ENCODE measurements around the gene CCM2. TPM values are rescaled to one million over a fixed set of nuclear protein-coding genes. Genes with fewer than 3 reads are reported as not detected.

CCM2 gene
- total and polyA plus RNA-seq, 7 donors: 33.3 to 110 (median 49.9) TPM

GRCh38 chr7:45080958-45081669, 81.1 kb downstream of the CCM2 start:
- TF ChIP-seq CTCF (IDR thresholded peaks at IDR 0.05): no peak
- Histone ChIP-seq H3K9me3 (no peaks in the 10 kb centered on the region), H3K36me3 (ENCODE audit: insufficient read depth in 1 of 2, low read depth in 1 of 2) (peaks cover 0 to 18% of the 10 kb centered on the region in 2 donors), H3K27me3 (ENCODE audit: insufficient read depth in 3 of 3, low read length in 2 of 3) (no peaks in the 10 kb centered on the region), H3K27ac (no peak overlapping the region), H3K4me3 (no peak overlapping the region), H3K4me1 (no peaks in the 10 kb centered on the region)
- intact Hi-C loops (cut with DNase I): no loop called here
- ATAC-seq (peak in 1 of 4 donors; percentile 15), DNase-seq (no peak)
- 82 to 91% (median 88%) methylated on average over 14 of the region's 14 CpGs for WGBS, 3 donors

GRCh38 chr7:45081670-45081974, 81.6 kb downstream of the CCM2 start:
- Histone ChIP-seq H3K4me3 (no peak overlapping the region), H3K27ac (no peak overlapping the region), H3K4me1 (no peaks in the 10 kb centered on the region), H3K9me3 (no peaks in the 10 kb centered on the region), H3K27me3 (ENCODE audit: insufficient read depth in 3 of 3, low read length in 2 of 3) (no peaks in the 10 kb centered on the region), H3K36me3 (ENCODE audit: insufficient read depth in 1 of 2, low read depth in 1 of 2) (peaks cover 0 to 13% of the 10 kb centered on the region in 2 donors)
- no peak for TF ChIP-seq CTCF (IDR thresholded peaks at IDR 0.05)
- ATAC-seq (no peak), DNase-seq (no peak)
- intact Hi-C loops (cut with DNase I): no loop called here
- 68 to 83% (median 80%) methylated on average over 5 to 9 of the region's 9 CpGs for WGBS, 3 donors

GRCh38 chr7:45082031-45082830, 82.2 kb downstream of the CCM2 start:
- Histone ChIP-seq H3K27me3 (ENCODE audit: insufficient read depth in 3 of 3, low read length in 2 of 3) (peaks cover 0 to 1% (median 0%) of the 10 kb centered on the region in 3 donors), H3K36me3 (ENCODE audit: insufficient read depth in 1 of 2, low read depth in 1 of 2) (peaks cover 0 to 8% of the 10 kb centered on the region in 2 donors), H3K9me3 (no peaks in the 10 kb centered on the region), H3K27ac (no peak overlapping the region), H3K4me3 (no peak overlapping the region), H3K4me1 (no peaks in the 10 kb centered on the region)
- DNase-seq: peak in 1 of 2 donors; percentile 50
- WGBS, 3 donors: 58 to 64% (median 59%) methylated on average over 17 to 18 of the region's 18 CpGs
- intact Hi-C loops (cut with DNase I): no loop called here
- ATAC-seq: peak; percentile 14 to 49 (median 18)
- TF ChIP-seq CTCF (IDR thresholded peaks at IDR 0.05): no peak

GRCh38 chr7:45082831-45083331, 82.9 kb downstream of the CCM2 start:
- peaks cover 0 to 1% (median 0%) of the 10 kb centered on the region in 3 donors for H3K27me3 ChIP-seq (ENCODE audit: insufficient read depth in 3 of 3, low read length in 2 of 3)
- intact Hi-C loops (cut with DNase I): no loop called here
- H3K36me3 ChIP-seq (ENCODE audit: insufficient read depth in 1 of 2, low read depth in 1 of 2): peaks cover 0 to 2% of the 10 kb centered on the region in 2 donors
- ATAC-seq: no peak
- no peak overlapping the region for H3K4me3 ChIP-seq
- no peaks in the 10 kb centered on the region for H3K9me3 ChIP-seq
- WGBS, 3 donors: 70 to 77% (median 76%) methylated on average over 10 of the region's 10 CpGs
- H3K27ac ChIP-seq: no peak overlapping the region
- no peaks in the 10 kb centered on the region for H3K4me1 ChIP-seq
- TF ChIP-seq CTCF (IDR thresholded peaks at IDR 0.05): no peak
- DNase-seq: peak in 1 of 2 donors; percentile 51
